Heart right ventricle (tissue), 16 donors: ENCODE results near the gene CCDC142. TPM values are rescaled to one million over a fixed set of nuclear protein-coding genes. Genes with fewer than 3 reads are reported as not detected.

Experiments used
- ATAC-seq, 8 donors: fragments of 200-7000 bp; cut with Tn5 transposase; one replicate each; pipeline ENCODE4 v1.9.1; 2020; ENCODE audit warnings: mild to moderate bottlenecking in 8 of 8, moderate library complexity in 8 of 8, moderate number of reproducible peaks in 1 of 8
- DNase-seq, 2 donors: peaks; one replicate each; pipeline ENCODE4 v3.0.0-alpha.2; 2020
- H3K27ac ChIP-seq, 10 donors: fragments of 200-600 bp; sonication (generic) in 2 of 10; one replicate each; pipeline versions ENCODE4 v1.5.0 to v1.8.0; 2020 to 2022; ENCODE audit warnings: mild to moderate bottlenecking in 3 of 10
- H3K27me3 ChIP-seq, 7 donors: fragments of 200-600 bp; one replicate each; pipeline ENCODE4 v1.8.0; 2021 to 2022; ENCODE audit warnings: mild to moderate bottlenecking in 2 of 7
- H3K36me3 ChIP-seq, 9 donors: fragments of 200-600 bp; sonication (generic) in 1 of 9; one replicate each; pipeline versions ENCODE4 v1.5.0 to v1.8.0; 2020 to 2022; ENCODE audit warnings: mild to moderate bottlenecking in 2 of 9
- H3K4me1 ChIP-seq, 9 donors: fragments of 200-600 bp; sonication (generic) in 1 of 9; one replicate each; pipeline versions ENCODE4 v1.5.0 to v1.8.0; 2020 to 2022; ENCODE audit warnings: mild to moderate bottlenecking in 4 of 9
- H3K4me3 ChIP-seq, 10 donors: fragments of 200-600 bp; sonication (generic) in 2 of 10; one replicate each; pipeline versions ENCODE4 v1.5.0 to v1.8.0; 2020 to 2022; ENCODE audit warnings: mild to moderate bottlenecking in 7 of 10, moderate library complexity in 2 of 10
- H3K9me3 ChIP-seq, 11 donors: fragments of 200-600 bp in 10 of 11; sonication (generic) in 2 of 11; one replicate each; pipeline versions ENCODE4 v1.5.0 to v1.8.0; 2013 to 2022; ENCODE audit warnings: mild to moderate bottlenecking in 2 of 11, control low read depth in 1 of 11, moderate library complexity in 1 of 11
- WGBS, 2 donors: extraction: QIAGEN DNeasy Blood & Tissue Kit; methylation state at CpG; one replicate each; pipeline ENCODE4 v1.1.7; 2013; ENCODE audit warnings: inconsistent platforms in 1 of 2; 5-methylcytosine and 5-hydroxymethylcytosine counted together
- intact Hi-C, 10 donors: fragments of 100-400 bp; cut with DNase I; formaldehyde crosslinking; loops; one replicate each; pipeline versions ENCODE4 v1.11.1 to v1.14.2; 2022
- polyA plus RNA-seq, 2 donors: library from polyadenylated mRNA; stranded (reverse); fragments of 200-250 nt; gene quantifications; one replicate each; pipeline ENCODE4 v1.2.3, GENCODE V29; 2013
- total RNA-seq, 10 donors: library from RNA; stranded (reverse); fragmentation: NEBNext Ultra II Directional in 3 of 10; extraction: Animal tissue kit (Norgen Biotek cat#: 25700) in 3 of 10; gene quantifications; one replicate each; pipeline versions ENCODE4 v1.2.1 to v1.2.4, GENCODE V29; 2021 to 2023
- TF ChIP-seq, protein P1 (sequence below), 9 donors: fragments of 200-600 bp; sonication (generic) in 2 of 9; IDR thresholded peaks; one replicate each; pipeline versions ENCODE4 v1.5.0 to v1.8.0; 2021 to 2022; ENCODE audit warnings: antibody characterized with exemption in 9 of 9, mild to moderate bottlenecking in 5 of 9, moderate library complexity in 1 of 9
- donor health status: Arrhythmogenic right ventricular cardiomyopathy.
- donor health status: ischemic (EF 13 %, LVEDD 7.1; RV severe dilation, severe dysfunction).
- donor health status: healthy with polysubstance abuse.
- donor health status: DM: no; HTN: yes; CAD: no.
- donor health status: DM: no; HTN: no; CAD: no.
- donor health status: ischemic (EF 25% LVEDD 6.9; RV normal size, moderate dysfunction).
- donor health status: ischemic (EF 25% LVEDD 5.7; RV mildly dilated, moderate dysfunction).
- donor health status: healthy.
- donor health status: DM: yes; HTN: yes; CAD: no.
- donor health status: Ischemic cardiomyopathy.
- donor health status: ischemic (EF 35%, LVEDD 5.7; RV mildly dilated, moderate dysfunction).
- donor health status: nonischemic (EF 11% LVEDD 7.7; RV severe dilation, severe dysfunction).
- donor health status: DM: yes; HTN: yes; CAD: no.
- donor health status: PGD.
- donor health status: ischemic (EF 29% LVEDD 5.4; RV normal size, mild dysfunction).
- donor health status: nonischemic (EF 23%, LVEDD 6.1; RV moderate dilation, normal function).

Gene CCDC142
- total and polyA plus RNA-seq, 12 donors: 2.3 to 13.2 (median 5.5) TPM

DNA sequence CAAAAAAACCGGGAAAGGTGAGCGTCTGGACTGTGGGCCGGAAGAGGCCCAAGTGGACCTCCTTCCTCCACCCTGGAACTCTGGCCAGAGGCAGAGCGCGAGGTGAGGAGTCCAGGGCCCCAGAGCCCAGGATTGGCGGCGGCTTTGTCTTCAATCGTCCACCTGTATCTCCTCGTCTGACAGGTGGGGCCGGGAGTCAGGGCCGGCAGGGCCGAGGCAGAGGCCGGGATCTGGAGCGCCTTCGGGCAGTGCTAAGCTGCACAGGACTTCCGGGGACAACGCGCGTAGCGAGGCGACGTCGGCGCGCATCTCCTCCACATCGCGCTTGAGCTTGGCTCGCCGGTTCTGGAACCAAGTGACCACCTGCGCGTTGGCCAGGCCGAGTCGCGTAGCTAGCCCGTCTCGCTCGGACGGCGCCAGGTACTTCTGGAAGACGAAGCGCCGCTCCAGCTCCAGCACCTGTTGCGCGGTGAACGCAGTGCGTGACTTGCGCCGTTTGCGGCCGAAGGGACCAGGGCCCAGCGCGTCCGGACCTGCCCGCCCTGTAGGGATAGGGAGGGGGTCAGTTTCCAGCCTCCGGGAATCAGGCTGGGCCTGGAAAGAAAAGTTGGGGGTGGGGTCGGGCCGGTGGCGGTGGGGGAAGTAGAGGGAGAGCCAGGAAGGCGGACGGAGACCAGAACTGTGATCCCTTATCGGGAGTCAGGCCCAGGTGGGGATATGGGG, 15.1 kb upstream of the CCDC142 start:
- Histone ChIP-seq H3K9me3 (no peaks in the 10 kb centered on the region), H3K27ac (no peak overlapping the region), H3K36me3 (peaks cover 0 to 19% (median 9%) of the 10 kb centered on the region in 9 donors), H3K4me1 (peaks cover 11 to 42% (median 35%) of the 10 kb centered on the region in 9 donors), H3K4me3 (peak overlapping the region in 8 of 10 donors; percentile 22 to 57 (median 38)), H3K27me3 (peaks cover 9 to 64% (median 62%) of the 10 kb centered on the region in 7 donors)
- ATAC-seq (peak in 5 of 8 donors; percentile 7 to 22 (median 16)), DNase-seq (peak in 1 of 2 donors; percentile 37)
- intact Hi-C loops: no loop called here
- TF ChIP-seq, protein P1, sequence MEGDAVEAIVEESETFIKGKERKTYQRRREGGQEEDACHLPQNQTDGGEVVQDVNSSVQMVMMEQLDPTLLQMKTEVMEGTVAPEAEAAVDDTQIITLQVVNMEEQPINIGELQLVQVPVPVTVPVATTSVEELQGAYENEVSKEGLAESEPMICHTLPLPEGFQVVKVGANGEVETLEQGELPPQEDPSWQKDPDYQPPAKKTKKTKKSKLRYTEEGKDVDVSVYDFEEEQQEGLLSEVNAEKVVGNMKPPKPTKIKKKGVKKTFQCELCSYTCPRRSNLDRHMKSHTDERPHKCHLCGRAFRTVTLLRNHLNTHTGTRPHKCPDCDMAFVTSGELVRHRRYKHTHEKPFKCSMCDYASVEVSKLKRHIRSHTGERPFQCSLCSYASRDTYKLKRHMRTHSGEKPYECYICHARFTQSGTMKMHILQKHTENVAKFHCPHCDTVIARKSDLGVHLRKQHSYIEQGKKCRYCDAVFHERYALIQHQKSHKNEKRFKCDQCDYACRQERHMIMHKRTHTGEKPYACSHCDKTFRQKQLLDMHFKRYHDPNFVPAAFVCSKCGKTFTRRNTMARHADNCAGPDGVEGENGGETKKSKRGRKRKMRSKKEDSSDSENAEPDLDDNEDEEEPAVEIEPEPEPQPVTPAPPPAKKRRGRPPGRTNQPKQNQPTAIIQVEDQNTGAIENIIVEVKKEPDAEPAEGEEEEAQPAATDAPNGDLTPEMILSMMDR (IDR thresholded peaks at IDR 0.05): no peak
- WGBS, 2 donors: 2 to 4% methylated on average over 61 of the region's 61 CpGs

DNA sequence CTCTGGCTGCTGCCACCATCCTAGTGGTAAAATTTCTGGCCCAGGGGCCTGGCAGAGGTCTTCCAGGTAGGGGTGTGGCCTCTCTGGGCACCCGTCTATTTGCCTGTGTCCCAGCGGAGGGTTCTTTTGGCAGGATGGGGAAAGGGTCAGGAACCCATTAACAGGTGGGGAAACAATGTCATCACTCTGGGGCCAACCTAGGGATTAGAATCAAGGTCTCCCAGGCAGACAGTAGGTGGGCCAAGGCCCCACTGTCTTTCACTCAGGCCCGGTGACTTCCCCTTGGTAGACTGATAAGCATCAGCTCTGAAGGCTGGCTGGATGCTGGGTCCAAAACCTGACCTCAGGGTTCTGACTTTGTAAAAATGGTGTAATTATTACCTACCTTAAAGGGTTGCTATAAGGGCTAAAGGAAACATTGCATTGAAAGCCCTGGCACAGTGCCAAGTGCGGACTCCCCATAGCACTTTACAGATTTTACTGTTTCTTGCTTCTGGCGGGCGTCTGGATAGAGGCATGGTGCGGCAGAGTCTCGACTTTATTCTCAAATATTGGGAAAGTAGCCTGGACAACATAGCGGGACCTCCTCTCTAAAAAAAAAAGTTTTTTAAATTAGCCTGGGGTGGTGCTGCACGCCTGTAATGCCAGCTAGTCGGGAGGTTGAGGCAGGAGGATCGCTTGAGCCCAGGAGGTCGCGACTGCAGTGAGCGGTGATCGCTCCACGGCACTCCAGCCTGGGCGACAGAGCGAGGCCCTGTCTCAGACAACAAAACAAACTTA, 14.4 kb upstream of the CCDC142 start:
- 41 to 42% methylated on average over 19 of the region's 19 CpGs for WGBS, 2 donors
- Histone ChIP-seq H3K9me3 (no peaks in the 10 kb centered on the region), H3K4me3 (peak overlapping the region in 7 of 10 donors; percentile 22 to 57 (median 40)), H3K36me3 (peaks cover 0 to 27% (median 15%) of the 10 kb centered on the region in 9 donors), H3K27ac (no peak overlapping the region), H3K4me1 (peaks cover 11 to 34% (median 29%) of the 10 kb centered on the region in 9 donors), H3K27me3 (peaks cover 9 to 56% (median 55%) of the 10 kb centered on the region in 7 donors)
- TF ChIP-seq, protein P1 (IDR thresholded peaks at IDR 0.05): no peak
- intact Hi-C loops: no loop called here
- DNase-seq: no peak
- ATAC-seq: peak in 1 of 8 donors; percentile 3

- TF ChIP-seq, protein P1 (IDR thresholded peaks at IDR 0.05): no peak
- DNase-seq: no peak
Measured at GRCh38 chr2:74495440-74495839, 12.6 kb upstream of the CCDC142 start.

DNA sequence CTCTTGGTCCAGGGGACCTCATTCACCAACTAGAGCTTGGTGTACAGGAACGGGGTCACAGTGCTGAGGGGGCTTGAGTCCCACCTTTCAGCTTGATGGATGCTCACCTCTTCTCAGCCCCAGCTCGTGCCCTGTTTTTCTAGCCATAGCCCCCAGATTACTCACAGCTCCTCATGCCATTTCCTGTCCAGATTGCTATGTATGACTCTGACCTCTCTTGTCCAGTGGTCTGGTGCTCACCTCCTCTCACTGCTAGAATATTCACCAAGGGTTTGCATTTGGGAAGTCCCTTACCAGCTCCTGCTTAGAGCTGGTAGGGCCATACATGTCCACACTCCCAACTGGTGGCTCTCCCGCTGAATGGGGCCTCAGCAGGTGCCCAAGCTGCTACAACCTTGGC, 10.7 kb upstream of the CCDC142 start:
- intact Hi-C loops: no loop called here
- Histone ChIP-seq H3K27me3 (peaks cover 4 to 22% (median 20%) of the 10 kb centered on the region in 7 donors), H3K4me3 (no peak overlapping the region), H3K9me3 (no peaks in the 10 kb centered on the region), H3K4me1 (peaks cover 8 to 14% (median 12%) of the 10 kb centered on the region in 9 donors), H3K36me3 (peaks cover 0 to 61% (median 33%) of the 10 kb centered on the region in 9 donors), H3K27ac (no peak overlapping the region)
- ATAC-seq: no peak
- DNase-seq: no peak
- WGBS, 2 donors: 90 to 93% methylated on average over 3 of the region's 3 CpGs
- TF ChIP-seq, protein P1 (IDR thresholded peaks at IDR 0.05): no peak

More at GRCh38 chr2:74495440-74495839, 12.6 kb upstream of the CCDC142 start:
- ATAC-seq: no peak
- 89 to 90% methylated on average over 1 of the region's 1 CpG for WGBS, 2 donors
- Histone ChIP-seq H3K36me3 (peaks cover 0 to 44% (median 30%) of the 10 kb centered on the region in 9 donors), H3K4me1 (peaks cover 11 to 31% (median 26%) of the 10 kb centered on the region in 9 donors), H3K27ac (no peak overlapping the region), H3K9me3 (no peaks in the 10 kb centered on the region), H3K27me3 (peaks cover 9 to 41% (median 39%) of the 10 kb centered on the region in 7 donors), H3K4me3 (no peak overlapping the region)
- intact Hi-C loops: no loop called here
